Lower leg skin (tissue), 3 donors: ENCODE measurements around the gene GAN.

Source experiments
- CTCF ChIP-seq, 3 donors: fragments of 450-650 bp; IDR thresholded peaks; one replicate each; pipeline ENCODE4 v1.5.1; 2016; ENCODE audit warnings: antibody characterized with exemption in 3 of 3, mild to moderate bottlenecking in 3 of 3, moderate library complexity in 2 of 3
- POLR2A ChIP-seq, 2 donors: fragments of 450-650 bp; IDR thresholded peaks; one replicate each; pipeline ENCODE4 v1.6.1; 2016 to 2017; ENCODE audit warnings: antibody characterized with exemption in 2 of 2, mild to moderate bottlenecking in 1 of 2, moderate library complexity in 1 of 2

DNA sequence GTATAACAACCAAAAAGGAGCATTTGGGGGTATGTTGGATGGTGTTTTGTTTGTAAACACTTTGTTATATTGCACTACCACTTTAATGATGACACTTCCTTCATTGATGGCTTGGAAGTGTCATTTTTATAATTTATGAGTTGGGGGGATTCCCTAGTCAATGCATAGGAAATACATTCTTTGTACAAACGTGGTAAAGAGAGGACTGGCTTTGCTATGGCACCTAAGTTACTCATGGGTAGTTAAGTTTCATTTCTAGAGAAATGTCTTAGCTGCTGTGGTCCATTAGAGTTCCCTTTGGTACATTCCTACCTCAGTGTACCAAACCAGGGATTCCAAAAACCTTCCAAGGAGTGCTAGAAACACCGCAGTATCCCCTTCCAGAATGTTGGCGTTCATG lies 66.2 kb downstream of the GAN start:
- no peak for TF ChIP-seq CTCF (IDR thresholded peaks at IDR 0.05)
- TF ChIP-seq POLR2A (IDR thresholded peaks at IDR 0.05), result no peak
